Mammary epithelial cell (primary cell): Measurements from ENCODE around the gene IFT27.

Experiments
- EZH2 ChIP-seq: IDR thresholded peaks from 2 replicates; pipeline ENCODE4 v1.6.1; 2012; ENCODE audit warnings: low read length, inconsistent platforms, borderline replicate concordance
- TF ChIP-seq, protein P1 (sequence below), 2 donors: IDR thresholded peaks in 1 of 2; conservative IDR thresholded peaks in 1 of 2; 2 replicates each; pipeline ENCODE4 v1.5.1; 2011 to 2012; ENCODE audit warnings: inconsistent platforms in 2 of 2, low read length in 2 of 2, mild to moderate bottlenecking in 2 of 2, control low read depth in 1 of 2, low read depth in 1 of 2; ENCODE audit not compliant: insufficient read depth in 1 of 2; ENCODE audit errors: extremely low read depth in 1 of 2

GRCh38 chr22:36819112-36819511, 43.2 kb upstream of the IFT27 start:
- TF ChIP-seq, protein P1, sequence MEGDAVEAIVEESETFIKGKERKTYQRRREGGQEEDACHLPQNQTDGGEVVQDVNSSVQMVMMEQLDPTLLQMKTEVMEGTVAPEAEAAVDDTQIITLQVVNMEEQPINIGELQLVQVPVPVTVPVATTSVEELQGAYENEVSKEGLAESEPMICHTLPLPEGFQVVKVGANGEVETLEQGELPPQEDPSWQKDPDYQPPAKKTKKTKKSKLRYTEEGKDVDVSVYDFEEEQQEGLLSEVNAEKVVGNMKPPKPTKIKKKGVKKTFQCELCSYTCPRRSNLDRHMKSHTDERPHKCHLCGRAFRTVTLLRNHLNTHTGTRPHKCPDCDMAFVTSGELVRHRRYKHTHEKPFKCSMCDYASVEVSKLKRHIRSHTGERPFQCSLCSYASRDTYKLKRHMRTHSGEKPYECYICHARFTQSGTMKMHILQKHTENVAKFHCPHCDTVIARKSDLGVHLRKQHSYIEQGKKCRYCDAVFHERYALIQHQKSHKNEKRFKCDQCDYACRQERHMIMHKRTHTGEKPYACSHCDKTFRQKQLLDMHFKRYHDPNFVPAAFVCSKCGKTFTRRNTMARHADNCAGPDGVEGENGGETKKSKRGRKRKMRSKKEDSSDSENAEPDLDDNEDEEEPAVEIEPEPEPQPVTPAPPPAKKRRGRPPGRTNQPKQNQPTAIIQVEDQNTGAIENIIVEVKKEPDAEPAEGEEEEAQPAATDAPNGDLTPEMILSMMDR (conservative IDR thresholded peaks at IDR 0.05 in 1 of 2, IDR thresholded peaks at IDR 0.05 in 1 of 2; ENCODE audit: extremely low read depth in 1 of 2, insufficient read depth in 1 of 2, low read depth in 1 of 2, low read length in 2 of 2) = no peak
- no peak for TF ChIP-seq EZH2
